Thyroid gland (tissue), 4 donors: Measurements from ENCODE around the gene YEATS4. TPM values are rescaled to one million over a fixed set of nuclear protein-coding genes. Genes with fewer than 3 reads are reported as not detected.

Source experiments
- DNase-seq, 2 donors: peaks; one replicate each; pipeline ENCODE4 v3.0.0-alpha.2; 2019
- H3K27ac ChIP-seq, 3 donors: fragments of 200-600 bp; sonication (generic); 1 replicate in 2 of 3; 2 replicates in 1 of 3; pipeline ENCODE4 v1.5.1; 2016 to 2019; ENCODE audit warnings: mild to moderate bottlenecking in 1 of 3, moderate library complexity in 1 of 3
- H3K27me3 ChIP-seq: fragments of 200-600 bp; sonication (generic); one replicate; pipeline ENCODE4 v1.5.1; 2019
- H3K36me3 ChIP-seq, 2 donors: fragments of 200-600 bp; sonication (generic); one replicate each; pipeline ENCODE4 v1.5.1; 2016 to 2019
- H3K4me1 ChIP-seq, 2 donors: fragments of 200-600 bp; sonication (generic); one replicate each; pipeline ENCODE4 v1.5.1; 2017 to 2019
- H3K4me3 ChIP-seq, 3 donors: fragments of 200-600 bp; sonication (generic); replicated peaks in 1 of 3; 1 replicate in 2 of 3; 2 replicates in 1 of 3; pipeline ENCODE4 v1.5.1; 2016; ENCODE audit warnings: mild to moderate bottlenecking in 1 of 3
- H3K9me3 ChIP-seq: fragments of 200-600 bp; sonication (generic); one replicate; pipeline ENCODE4 v1.5.1; 2017
- CTCF ChIP-seq, 6 experiments: fragments of 200-600 bp in 3 of 6; fragments of 450-650 bp in 3 of 6; sonication (generic) in 3 of 6; IDR thresholded peaks; one replicate each; pipeline ENCODE4 v1.5.1; 2016 to 2019; ENCODE audit warnings: antibody characterized with exemption in 6 of 6, mild to moderate bottlenecking in 2 of 6, inconsistent platforms in 1 of 6, moderate library complexity in 1 of 6
- POLR2A ChIP-seq, 2 donors: fragments of 450-650 bp; IDR thresholded peaks; one replicate each; pipeline ENCODE4 v1.6.1; 2017; ENCODE audit warnings: antibody characterized with exemption in 2 of 2, mild to moderate bottlenecking in 2 of 2, moderate library complexity in 1 of 2
- WGBS, 2 donors: methylation state at CpG; one replicate each; pipeline ENCODE4 v1.1.5; 2017; 5-methylcytosine and 5-hydroxymethylcytosine counted together
- intact Hi-C: fragments of 100-400 bp; cut with DNase I; formaldehyde crosslinking; loops from one replicate; pipeline ENCODE4 v1.15.1; 2023
- total RNA-seq, 4 donors: library from RNA; depleted of rRNA; stranded (reverse); fragments of >200 nt; gene quantifications; one replicate each; pipeline ENCODE4 v1.2.3, GENCODE V29; 2016

YEATS4 gene
- total RNA-seq, 4 donors from 2014 or later = 13.8 to 37.8 (median 20.9) TPM

- H3K27ac ChIP-seq = no peak overlapping the region
- H3K36me3 ChIP-seq = no peaks in the 10 kb centered on the region
- WGBS, 2 donors = 33 to 40% methylated on average over 4 of the region's 4 CpGs
- intact Hi-C loops = no loop called here
- H3K4me1 ChIP-seq = peaks cover 8 to 9% of the 10 kb centered on the region in 2 donors
- TF ChIP-seq CTCF (IDR thresholded peaks at IDR 0.05) (no peak), POLR2A (IDR thresholded peaks at IDR 0.05) (no peak)
- no peaks in the 10 kb centered on the region for H3K9me3 ChIP-seq
- peak; percentile 72 to 74 for DNase-seq
- no peak overlapping the region for H3K4me3 ChIP-seq
- H3K27me3 ChIP-seq = no peaks in the 10 kb centered on the region
These were observed 42.4 kb downstream of the YEATS4 start for GRCh38 chr12:69401940-69402339.

GRCh38 chr12:69404851-69405565 is 45.5 kb downstream of the YEATS4 start:
- TF ChIP-seq CTCF (IDR thresholded peaks at IDR 0.05) (no peak), POLR2A (IDR thresholded peaks at IDR 0.05) (no peak)
- WGBS, 2 donors = 88 to 95% methylated on average over 7 of the region's 7 CpGs
- Histone ChIP-seq H3K27ac (no peak overlapping the region), H3K4me1 (peaks cover 8 to 9% of the 10 kb centered on the region in 2 donors), H3K4me3 (no peak overlapping the region), H3K9me3 (no peaks in the 10 kb centered on the region), H3K27me3 (no peaks in the 10 kb centered on the region), H3K36me3 (no peaks in the 10 kb centered on the region)
- DNase-seq = no peak
- intact Hi-C loops = no loop called here

GRCh38 chr12:69405566-69405865 is 46.0 kb downstream of the YEATS4 start:
- Histone ChIP-seq H3K4me3 (no peak overlapping the region), H3K36me3 (no peaks in the 10 kb centered on the region), H3K27ac (no peak overlapping the region), H3K9me3 (no peaks in the 10 kb centered on the region), H3K4me1 (peaks cover 8 to 9% of the 10 kb centered on the region in 2 donors), H3K27me3 (no peaks in the 10 kb centered on the region)
- no peak for TF ChIP-seq POLR2A (IDR thresholded peaks at IDR 0.05)
- TF ChIP-seq CTCF (IDR thresholded peaks at IDR 0.05) = no peak
- intact Hi-C loops = no loop called here
- 84% methylated on average over 4 of the region's 4 CpGs for WGBS, 2 donors
- no peak for DNase-seq

- no peaks in the 10 kb centered on the region for H3K27me3 ChIP-seq
- TF ChIP-seq POLR2A (IDR thresholded peaks at IDR 0.05) = no peak
- WGBS, 2 donors = 95 to 100% methylated on average over 2 of the region's 2 CpGs
- H3K4me1 ChIP-seq = peaks cover 8 to 9% of the 10 kb centered on the region in 2 donors
- intact Hi-C loops = no loop called here
- H3K4me3 ChIP-seq = no peak overlapping the region
- no peaks in the 10 kb centered on the region for H3K36me3 ChIP-seq
- H3K9me3 ChIP-seq = no peaks in the 10 kb centered on the region
- no peak overlapping the region for H3K27ac ChIP-seq
- no peak for DNase-seq
These were observed 46.7 kb downstream of the YEATS4 start for GRCh38 chr12:69406217-69406616.

GRCh38 chr12:69410571-69410970 is 51.0 kb downstream of the YEATS4 start:
- no peak for DNase-seq
- H3K4me3 ChIP-seq = no peak overlapping the region
- no peaks in the 10 kb centered on the region for H3K9me3 ChIP-seq
- 86 to 92% methylated on average over 9 of the region's 9 CpGs for WGBS, 2 donors
- H3K4me1 ChIP-seq = peaks cover 0 to 3% of the 10 kb centered on the region in 2 donors
- no peaks in the 10 kb centered on the region for H3K27me3 ChIP-seq
- no peaks in the 10 kb centered on the region for H3K36me3 ChIP-seq
- TF ChIP-seq POLR2A (IDR thresholded peaks at IDR 0.05) (no peak), CTCF (IDR thresholded peaks at IDR 0.05) (no peak)
- no peak overlapping the region for H3K27ac ChIP-seq
- intact Hi-C loops = no loop called here
